WERI-Rb-1 (cell line): ENCODE results near the gene RTL5.

ENCODE experiments used
- DNase-seq: peaks from one replicate; pipeline ENCODE4 v3.0.0-alpha.2; 2020
- H3K27ac ChIP-seq: fragments of 250-450 bp; sonication (Bioruptor Pico); 2 replicates; pipeline ENCODE4 v1.5.1; 2020; ENCODE audit warnings: mild to moderate bottlenecking, moderate library complexity
- H3K27me3 ChIP-seq: fragments of 250-450 bp; sonication (Bioruptor Pico); 2 replicates; pipeline ENCODE4 v1.5.1; 2021; ENCODE audit warnings: mild to moderate bottlenecking, low read depth, moderate library complexity; ENCODE audit not compliant: insufficient read depth, severe bottlenecking
- H3K36me3 ChIP-seq: fragments of 250-450 bp; sonication (Bioruptor Pico); 2 replicates; pipeline ENCODE4 v1.5.1; 2020; ENCODE audit warnings: mild to moderate bottlenecking, moderate library complexity
- H3K4me3 ChIP-seq: 2 replicates; pipeline ENCODE4 v1.5.1; 2011; ENCODE audit warnings: low read depth, mild to moderate bottlenecking, control low read depth, low read length
- H3K9me3 ChIP-seq: fragments of 250-450 bp; sonication (Bioruptor Pico); 2 replicates; pipeline ENCODE4 v1.5.1; 2021; ENCODE audit warnings: mild to moderate bottlenecking, moderate library complexity; ENCODE audit not compliant: severe bottlenecking
- TF ChIP-seq, protein P1 (sequence below): IDR thresholded peaks from 2 replicates; pipeline ENCODE4 v1.5.1; 2011; ENCODE audit warnings: low read depth, mild to moderate bottlenecking, control low read depth, inconsistent platforms, low read length

The RTL5 gene

DNA sequence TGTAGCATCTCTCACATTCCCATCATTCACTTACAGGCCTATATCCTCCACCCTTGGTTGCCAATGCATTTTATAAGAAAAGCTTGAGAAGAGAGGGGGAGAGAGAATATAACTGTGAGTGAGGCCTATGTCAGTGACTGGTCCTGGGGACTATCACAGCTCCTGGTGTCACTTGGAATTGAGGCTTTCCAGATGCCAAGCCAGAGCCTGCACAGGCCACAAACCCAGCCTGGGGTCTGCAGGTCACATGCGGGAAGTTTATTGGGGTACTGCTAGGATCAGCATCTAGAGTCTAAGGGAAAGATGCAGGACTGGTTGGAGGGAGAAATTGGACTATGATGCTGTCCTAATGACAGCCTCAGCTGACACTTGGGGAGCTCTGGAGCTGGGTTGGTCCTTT is 47.6 kb downstream of the RTL5 start:
- peaks cover 6% of the 10 kb centered on the region for H3K36me3 ChIP-seq
- no peaks in the 10 kb centered on the region for H3K27me3 ChIP-seq
- no peaks in the 10 kb centered on the region for H3K9me3 ChIP-seq
- DNase-seq: no peak
- no peak overlapping the region for H3K4me3 ChIP-seq
- H3K27ac ChIP-seq: no peak overlapping the region
- TF ChIP-seq, protein P1, sequence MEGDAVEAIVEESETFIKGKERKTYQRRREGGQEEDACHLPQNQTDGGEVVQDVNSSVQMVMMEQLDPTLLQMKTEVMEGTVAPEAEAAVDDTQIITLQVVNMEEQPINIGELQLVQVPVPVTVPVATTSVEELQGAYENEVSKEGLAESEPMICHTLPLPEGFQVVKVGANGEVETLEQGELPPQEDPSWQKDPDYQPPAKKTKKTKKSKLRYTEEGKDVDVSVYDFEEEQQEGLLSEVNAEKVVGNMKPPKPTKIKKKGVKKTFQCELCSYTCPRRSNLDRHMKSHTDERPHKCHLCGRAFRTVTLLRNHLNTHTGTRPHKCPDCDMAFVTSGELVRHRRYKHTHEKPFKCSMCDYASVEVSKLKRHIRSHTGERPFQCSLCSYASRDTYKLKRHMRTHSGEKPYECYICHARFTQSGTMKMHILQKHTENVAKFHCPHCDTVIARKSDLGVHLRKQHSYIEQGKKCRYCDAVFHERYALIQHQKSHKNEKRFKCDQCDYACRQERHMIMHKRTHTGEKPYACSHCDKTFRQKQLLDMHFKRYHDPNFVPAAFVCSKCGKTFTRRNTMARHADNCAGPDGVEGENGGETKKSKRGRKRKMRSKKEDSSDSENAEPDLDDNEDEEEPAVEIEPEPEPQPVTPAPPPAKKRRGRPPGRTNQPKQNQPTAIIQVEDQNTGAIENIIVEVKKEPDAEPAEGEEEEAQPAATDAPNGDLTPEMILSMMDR: no peak

DNA sequence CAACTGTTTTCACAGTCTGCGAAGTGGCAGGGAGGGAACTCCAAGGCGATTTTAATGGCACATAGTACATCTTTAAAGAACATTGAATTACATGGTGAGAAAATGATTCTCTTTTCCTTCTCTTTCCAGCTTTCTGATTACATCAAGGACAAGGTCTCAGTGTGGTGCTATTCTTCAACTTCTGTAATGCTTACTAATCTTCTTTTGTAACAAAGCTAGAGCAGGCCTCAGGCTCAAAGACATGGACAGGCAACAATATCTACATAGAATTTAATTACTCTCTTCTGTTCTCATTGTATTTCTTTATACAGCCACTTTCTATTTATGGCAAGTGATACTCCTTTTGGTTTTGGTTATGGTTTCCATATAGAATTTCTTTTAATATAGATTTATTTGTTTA is 48.4 kb downstream of the RTL5 start:
- Histone ChIP-seq H3K27me3 (no peaks in the 10 kb centered on the region), H3K4me3 (no peak overlapping the region), H3K9me3 (no peaks in the 10 kb centered on the region), H3K36me3 (peaks cover 6% of the 10 kb centered on the region), H3K27ac (peak overlapping the region; percentile 59)
- TF ChIP-seq, protein P1: no peak
- DNase-seq: no peak

DNA sequence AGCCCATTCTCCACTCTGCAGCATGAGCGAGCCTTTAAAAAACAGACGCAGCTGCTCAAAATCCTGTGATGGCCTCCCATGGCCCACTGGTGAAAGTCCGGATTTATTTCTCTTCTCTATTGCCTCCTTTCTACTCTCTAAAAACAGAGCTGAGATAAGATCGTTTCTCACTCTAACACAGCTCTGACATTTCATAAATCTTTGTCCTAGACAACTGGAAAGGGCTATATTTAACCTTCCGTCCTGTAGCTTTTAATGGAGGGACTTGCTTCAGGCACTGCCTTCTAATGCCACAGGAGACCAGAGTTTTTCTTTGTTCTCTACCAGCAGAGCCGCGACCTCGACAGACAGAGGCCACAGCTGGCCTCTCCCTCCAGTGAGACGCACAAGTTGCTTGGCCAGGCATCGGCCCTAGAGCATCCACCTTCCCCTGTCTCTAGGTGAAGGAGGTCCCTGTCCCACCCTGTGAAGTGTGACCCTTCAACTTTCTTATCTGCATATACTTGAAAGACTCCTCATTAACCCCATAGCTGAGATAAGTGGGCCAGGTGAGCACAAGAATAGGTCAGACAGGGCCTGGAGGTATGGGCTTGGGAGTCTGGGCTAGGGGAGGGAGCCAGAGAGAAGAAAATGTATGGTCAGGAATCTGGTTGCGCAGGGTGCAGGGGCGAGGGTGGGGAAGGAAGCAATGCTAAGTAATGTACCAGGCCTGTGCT is 50.0 kb downstream of the RTL5 start:
- H3K27me3 ChIP-seq: no peaks in the 10 kb centered on the region
- H3K36me3 ChIP-seq: no peaks in the 10 kb centered on the region
- H3K4me3 ChIP-seq: no peak overlapping the region
- TF ChIP-seq, protein P1: no peak
- H3K9me3 ChIP-seq: no peaks in the 10 kb centered on the region
- peak overlapping the region; percentile 33 for H3K27ac ChIP-seq
- no peak for DNase-seq

DNA sequence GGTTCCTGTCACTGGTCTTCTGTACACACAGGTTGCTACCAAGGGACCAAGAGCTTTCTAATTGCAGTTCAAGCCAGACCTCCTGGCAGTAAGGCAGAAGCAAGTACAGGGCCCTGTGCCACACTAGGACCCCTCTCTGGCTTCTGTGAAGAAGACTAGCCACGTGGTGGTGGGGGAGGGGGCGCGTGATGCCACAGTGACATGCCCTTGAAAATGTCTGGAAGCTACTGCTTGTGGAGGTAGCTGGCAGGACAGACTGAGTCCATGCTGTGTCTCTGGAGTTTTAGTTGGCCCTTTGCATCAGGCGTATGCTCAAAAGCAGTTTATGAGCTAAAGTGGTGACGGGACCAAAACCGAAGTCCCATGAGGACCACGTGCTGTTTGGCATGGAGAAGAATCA is 50.9 kb downstream of the RTL5 start:
- Histone ChIP-seq H3K27me3 (no peaks in the 10 kb centered on the region), H3K9me3 (no peaks in the 10 kb centered on the region), H3K4me3 (no peak overlapping the region), H3K36me3 (no peaks in the 10 kb centered on the region), H3K27ac (peak overlapping the region; percentile 29; the same call in 1 of the 2 replicates)
- TF ChIP-seq, protein P1: no peak
- no peak for DNase-seq

GRCh38 chrX:72080150-72080549 is 51.6 kb downstream of the RTL5 start:
- TF ChIP-seq, protein P1: no peak
- no peak for DNase-seq
- Histone ChIP-seq H3K27ac (no peak overlapping the region), H3K9me3 (no peaks in the 10 kb centered on the region), H3K27me3 (no peaks in the 10 kb centered on the region), H3K36me3 (no peaks in the 10 kb centered on the region), H3K4me3 (no peak overlapping the region)

- no peaks in the 10 kb centered on the region for H3K9me3 ChIP-seq
- no peaks in the 10 kb centered on the region for H3K36me3 ChIP-seq
- no peak for DNase-seq
- no peak overlapping the region for H3K4me3 ChIP-seq
- H3K27ac ChIP-seq: no peak overlapping the region
- no peaks in the 10 kb centered on the region for H3K27me3 ChIP-seq
- TF ChIP-seq, protein P1: no peak
Measured at GRCh38 chrX:72079607-72080006, 52.1 kb downstream of the RTL5 start.
